NCI-H774 (cell line): ENCODE data around the gene FAM241A.

Experiments
- DNase-seq: peaks from one replicate; lab custom pipeline; 2025; lab: John Stamatoyannopoulos, UW

Gene FAM241A

GRCh38 chr4:112214390-112215264 is 69.4 kb downstream of the FAM241A start:
- no peak for DNase-seq

DNA sequence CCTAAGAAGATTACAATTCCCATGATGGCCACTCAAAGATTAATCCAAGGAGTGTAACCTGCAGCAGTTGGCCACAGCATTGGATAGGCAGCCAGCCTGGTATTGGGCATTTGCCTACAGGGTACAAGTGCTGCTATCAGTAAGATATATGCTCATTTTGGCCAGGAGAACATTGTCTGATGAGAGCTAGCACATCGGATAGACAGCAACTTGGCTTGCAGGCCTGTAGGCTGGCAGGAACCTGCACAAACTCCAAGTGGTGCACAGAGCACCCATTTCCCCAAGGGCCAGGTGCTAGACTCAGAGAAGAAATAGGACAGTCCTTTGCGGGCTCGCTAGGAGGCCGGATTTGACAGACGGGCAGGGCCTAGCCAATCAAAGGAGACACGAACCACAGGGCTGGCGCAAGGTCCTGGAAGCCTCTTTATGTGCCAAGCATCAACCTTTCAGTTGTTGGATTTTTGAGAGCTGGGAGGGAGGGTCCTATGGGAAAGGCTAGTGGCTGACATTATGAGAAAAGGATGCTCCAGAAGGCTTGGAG is 74.6 kb downstream of the FAM241A start:
- DNase-seq, result no peak

DNA sequence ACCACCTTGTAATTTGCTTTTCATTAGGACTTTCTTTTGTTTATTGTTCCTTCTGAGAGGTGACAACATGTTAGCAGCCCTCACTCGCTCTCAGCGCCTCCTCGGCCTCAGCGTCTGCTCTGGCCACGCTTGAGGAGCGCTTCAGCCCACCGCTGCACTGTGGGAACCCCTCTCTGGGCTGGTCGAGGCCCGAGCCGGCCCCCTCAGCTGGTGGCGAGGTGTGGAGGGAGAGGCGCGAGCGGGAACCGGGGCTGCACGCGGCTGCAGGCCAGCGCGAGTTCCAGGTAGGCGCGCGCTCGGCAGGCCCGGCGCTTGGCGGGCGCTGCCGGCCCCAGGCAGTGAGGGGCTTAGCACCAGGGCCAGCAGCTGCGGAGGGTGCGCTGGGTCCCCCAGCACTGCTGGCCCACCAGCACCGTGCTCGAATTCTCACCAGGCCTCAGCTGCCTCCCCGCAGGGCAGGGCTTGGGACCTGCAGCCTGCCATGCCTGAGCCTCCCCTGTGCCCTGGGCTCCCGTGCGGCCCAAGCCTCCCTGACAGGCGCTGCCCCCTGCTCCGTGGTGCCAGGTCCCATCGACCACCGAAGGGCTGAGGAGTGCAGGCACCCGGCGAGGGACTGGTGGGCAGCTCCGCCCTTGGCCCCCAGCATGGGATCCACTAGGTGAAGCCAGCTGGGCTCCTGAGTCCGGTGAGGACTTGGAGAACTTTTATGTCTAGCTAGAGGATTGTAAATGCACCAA is 77.1 kb downstream of the FAM241A start:
- DNase-seq, result no peak

- DNase-seq, result no peak
These were observed 79.9 kb downstream of the FAM241A start for GRCh38 chr4:112225157-112225556.

- peak; percentile 82 for DNase-seq
These were observed 85.9 kb downstream of the FAM241A start for GRCh38 chr4:112230879-112231778.

GRCh38 chr4:112231779-112232713 is 86.8 kb downstream of the FAM241A start, which contains the start of gene AP1AR:
TSS of gene AP1AR (plus strand) at chr4:112231787. CDS start at chr4:112232092, 305 bp downstream.
- DNase-seq, result peak; percentile 27

- DNase-seq, result no peak
These were observed 89.8 kb downstream of the FAM241A start for GRCh38 chr4:112234952-112235609.

DNA sequence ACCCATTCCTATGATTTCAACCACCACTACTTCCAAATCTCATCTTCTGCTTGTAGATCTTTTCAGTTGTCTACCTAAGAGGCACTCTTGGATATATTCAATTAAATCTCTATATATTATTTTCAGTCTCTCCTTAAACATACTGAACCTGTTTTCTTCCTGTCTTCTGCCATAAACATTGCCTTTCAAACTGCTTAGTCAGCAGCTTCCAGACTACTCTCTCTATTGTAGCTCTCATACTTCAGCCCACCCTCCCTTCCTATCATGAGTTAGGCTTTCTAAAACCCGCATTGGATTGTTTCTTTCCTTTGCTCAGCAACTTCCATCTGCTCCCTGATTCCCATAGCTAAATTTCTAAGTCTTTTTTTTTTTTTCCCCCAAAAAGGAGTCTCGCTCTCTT is 90.8 kb downstream of the FAM241A start:
- no peak for DNase-seq

DNA sequence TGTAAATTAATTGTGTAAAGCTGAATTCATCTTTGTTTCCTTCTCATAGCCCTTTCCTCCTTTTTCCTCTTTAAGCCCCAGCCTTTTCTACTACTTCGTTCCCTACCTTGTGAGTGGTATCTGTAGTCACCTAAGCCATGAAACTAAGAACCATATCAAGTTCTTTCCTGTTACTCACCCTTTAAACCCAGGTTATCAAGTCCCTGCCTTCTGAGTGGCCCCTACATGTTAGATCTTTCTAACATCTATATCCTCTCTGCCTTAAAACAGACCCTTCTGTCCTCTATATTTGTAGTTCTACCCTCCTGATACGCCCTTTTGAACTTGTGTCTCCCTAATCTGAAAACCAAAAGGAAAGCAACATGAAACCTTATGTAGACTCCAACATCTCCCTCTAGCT is 93.6 kb downstream of the FAM241A start:
- DNase-seq, result no peak
